ENCODE results near the gene SOBP. TPM values are rescaled to one million over a fixed set of nuclear protein-coding genes. Genes with fewer than 3 reads are reported as not detected.

SOBP gene
- polyA plus RNA-seq, 1 donor (not counting 4 experiments of a cell fraction or from before 2014, with no cell fraction given): not detected

GRCh38 chr6:107626645-107627044 is 136.7 kb downstream of the SOBP start:
- no peak for DNase-seq (ENCODE audit: low read depth, low spot score)
- Histone ChIP-seq H3K4me1 (ENCODE audit: control insufficient read depth, extremely low read depth, insufficient read depth, low read length) (peaks cover 8% of the 10 kb centered on the region), H3K9me3 (ENCODE audit: control insufficient read depth, low read depth, low read length) (no peaks in the 10 kb centered on the region), H3K4me2 (ENCODE audit: control insufficient read depth, extremely low read depth, insufficient read depth, low read depth, low read length) (no peak overlapping the region), H4K20me1 (ENCODE audit: control insufficient read depth, extremely low read depth, insufficient read depth, low read length) (no peaks in the 10 kb centered on the region), H3K79me2 (ENCODE audit: control insufficient read depth, insufficient read depth, low read length) (no peaks in the 10 kb centered on the region), H3K9me1 (ENCODE audit: control insufficient read depth, extremely low read depth, insufficient read depth, low read length) (no peaks in the 10 kb centered on the region), H2AFZ (ENCODE audit: control insufficient read depth, low read length) (no peak overlapping the region), H3K36me3 (ENCODE audit: control insufficient read depth in 2 of 2, extremely low read depth in 1 of 2, insufficient read depth in 2 of 2, low read length in 2 of 2) (no peaks in the 10 kb centered on the region), H3K27me3 (ENCODE audit: control insufficient read depth, extremely low read depth, insufficient read depth, low read length) (peaks cover 4% of the 10 kb centered on the region), H3K9ac (ENCODE audit: control insufficient read depth, extremely low read depth, insufficient read depth, low read length) (no peak overlapping the region), H3K27ac (ENCODE audit: control insufficient read depth, insufficient read depth, low read length) (no peak overlapping the region), H3K4me3 (ENCODE audit: control insufficient read depth in 2 of 3, extremely low read depth in 1 of 3, insufficient read depth in 2 of 3, low read depth in 1 of 3, low read length in 3 of 3) (no peak overlapping the region)
- dilution Hi-C loops (cut with MboI; ENCODE audit: extremely low pct_ligation_motif_present, low sequenced_read_pairs): no loop called here
- TF ChIP-seq CTCF (optimal IDR thresholded peaks at IDR 0.05 in 1 of 3, IDR thresholded peaks at IDR 0.05 in 1 of 3, conservative IDR thresholded peaks at IDR 0.05 in 1 of 3; ENCODE audit: extremely low read depth in 1 of 3, insufficient read depth in 2 of 3, low read length in 3 of 3): no peak
- TF ChIP-seq EZH2 (IDR thresholded peaks at IDR 0.05; ENCODE audit: low read length): no peak
- no peak for FAIRE-seq

DNA sequence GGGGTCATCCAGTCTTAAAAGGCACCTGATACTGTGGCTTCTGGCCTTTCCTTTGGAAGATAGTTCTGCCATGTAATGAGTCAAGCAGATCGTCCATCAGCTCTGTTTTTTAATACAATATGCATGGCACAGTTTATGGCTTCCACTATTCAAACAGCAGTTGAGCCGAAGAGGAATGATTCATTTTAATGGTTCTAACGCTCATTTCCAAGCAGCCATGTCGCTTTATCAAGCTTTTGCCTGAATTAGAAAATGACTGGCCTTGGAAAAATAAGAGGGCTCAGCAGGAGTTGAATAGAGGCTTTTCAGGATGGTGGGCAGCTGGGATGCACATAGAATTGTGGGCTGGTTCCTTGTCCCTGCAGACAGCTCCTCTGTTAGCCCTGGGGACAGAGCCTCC is 138.1 kb downstream of the SOBP start:
- H3K79me2 ChIP-seq (ENCODE audit: control insufficient read depth, insufficient read depth, low read length): no peaks in the 10 kb centered on the region
- no peaks in the 10 kb centered on the region for H3K36me3 ChIP-seq (ENCODE audit: control insufficient read depth in 2 of 2, extremely low read depth in 1 of 2, insufficient read depth in 2 of 2, low read length in 2 of 2)
- peaks cover 7% of the 10 kb centered on the region for H3K27me3 ChIP-seq (ENCODE audit: control insufficient read depth, extremely low read depth, insufficient read depth, low read length)
- no peak overlapping the region for H3K4me3 ChIP-seq (ENCODE audit: control insufficient read depth in 2 of 3, extremely low read depth in 1 of 3, insufficient read depth in 2 of 3, low read depth in 1 of 3, low read length in 3 of 3)
- no peak overlapping the region for H2AFZ ChIP-seq (ENCODE audit: control insufficient read depth, low read length)
- H3K9me1 ChIP-seq (ENCODE audit: control insufficient read depth, extremely low read depth, insufficient read depth, low read length): no peaks in the 10 kb centered on the region
- H4K20me1 ChIP-seq (ENCODE audit: control insufficient read depth, extremely low read depth, insufficient read depth, low read length): no peaks in the 10 kb centered on the region
- TF ChIP-seq EZH2 (IDR thresholded peaks at IDR 0.05; ENCODE audit: low read length): no peak
- no peaks in the 10 kb centered on the region for H3K9me3 ChIP-seq (ENCODE audit: control insufficient read depth, low read depth, low read length)
- DNase-seq (ENCODE audit: low read depth, low spot score) (no peak), FAIRE-seq (no peak)
- no peak overlapping the region for H3K9ac ChIP-seq (ENCODE audit: control insufficient read depth, extremely low read depth, insufficient read depth, low read length)
- H3K4me2 ChIP-seq (ENCODE audit: control insufficient read depth, extremely low read depth, insufficient read depth, low read depth, low read length): no peak overlapping the region
- H3K4me1 ChIP-seq (ENCODE audit: control insufficient read depth, extremely low read depth, insufficient read depth, low read length): peaks cover 8% of the 10 kb centered on the region
- dilution Hi-C loops (cut with MboI; ENCODE audit: extremely low pct_ligation_motif_present, low sequenced_read_pairs): no loop called here
- no peak overlapping the region for H3K27ac ChIP-seq (ENCODE audit: control insufficient read depth, insufficient read depth, low read length)

DNA sequence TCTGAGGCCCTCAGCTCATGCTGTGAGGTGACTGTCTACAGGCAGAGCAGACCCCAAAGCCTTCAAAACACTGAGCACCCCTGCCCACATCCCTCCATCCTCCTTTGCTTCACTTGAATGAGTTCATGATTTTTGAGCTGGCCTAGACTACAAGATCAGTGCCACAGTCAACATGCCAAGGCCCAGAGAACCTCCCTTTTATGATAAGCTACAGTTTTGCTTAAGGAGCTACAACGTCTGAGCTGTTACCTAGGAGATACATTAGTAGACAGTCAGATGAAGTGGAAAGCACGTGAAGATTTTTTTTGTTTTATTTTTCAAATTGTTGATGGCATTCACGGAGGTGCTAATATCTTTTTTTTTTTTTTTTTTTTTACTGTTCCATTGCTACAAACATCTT is 139.0 kb downstream of the SOBP start:
- H3K27me3 ChIP-seq (ENCODE audit: control insufficient read depth, extremely low read depth, insufficient read depth, low read length): peaks cover 14% of the 10 kb centered on the region

More for the DNA sequence above, 139.0 kb downstream of the SOBP start:
- Histone ChIP-seq H3K4me1 (ENCODE audit: control insufficient read depth, extremely low read depth, insufficient read depth, low read length) (peaks cover 8% of the 10 kb centered on the region), H3K27ac (ENCODE audit: control insufficient read depth, insufficient read depth, low read length) (no peak overlapping the region), H3K9ac (ENCODE audit: control insufficient read depth, extremely low read depth, insufficient read depth, low read length) (no peak overlapping the region), H3K4me3 (ENCODE audit: control insufficient read depth in 2 of 3, extremely low read depth in 1 of 3, insufficient read depth in 2 of 3, low read depth in 1 of 3, low read length in 3 of 3) (no peak overlapping the region), H4K20me1 (ENCODE audit: control insufficient read depth, extremely low read depth, insufficient read depth, low read length) (no peaks in the 10 kb centered on the region), H3K79me2 (ENCODE audit: control insufficient read depth, insufficient read depth, low read length) (no peaks in the 10 kb centered on the region), H3K36me3 (ENCODE audit: control insufficient read depth in 2 of 2, extremely low read depth in 1 of 2, insufficient read depth in 2 of 2, low read length in 2 of 2) (no peaks in the 10 kb centered on the region), H3K9me1 (ENCODE audit: control insufficient read depth, extremely low read depth, insufficient read depth, low read length) (no peaks in the 10 kb centered on the region), H3K4me2 (ENCODE audit: control insufficient read depth, extremely low read depth, insufficient read depth, low read depth, low read length) (no peak overlapping the region), H2AFZ (ENCODE audit: control insufficient read depth, low read length) (no peak overlapping the region), H3K9me3 (ENCODE audit: control insufficient read depth, low read depth, low read length) (no peaks in the 10 kb centered on the region)
- FAIRE-seq (no peak), DNase-seq (ENCODE audit: low read depth, low spot score) (no peak)
- dilution Hi-C loops (cut with MboI; ENCODE audit: extremely low pct_ligation_motif_present, low sequenced_read_pairs): no loop called here
- TF ChIP-seq EZH2 (IDR thresholded peaks at IDR 0.05; ENCODE audit: low read length) (no peak), CTCF (optimal IDR thresholded peaks at IDR 0.05 in 1 of 3, IDR thresholded peaks at IDR 0.05 in 1 of 3, conservative IDR thresholded peaks at IDR 0.05 in 1 of 3; ENCODE audit: extremely low read depth in 1 of 3, insufficient read depth in 2 of 3, low read length in 3 of 3) (no peak)
